GM21381 (cell line): ENCODE data around the gene NFATC1.

Source experiments
- ATAC-seq: cut with Tn5 transposase; IDR thresholded peaks from one replicate; pipeline ENCODE4 v1.9.1; 2021; ENCODE audit warnings: mild to moderate bottlenecking, moderate library complexity; ENCODE audit not compliant: unreplicated experiment

Gene NFATC1

GRCh38 chr18:79515944-79516351 lies 120.2 kb downstream of the NFATC1 start:
- no peak for ATAC-seq

- ATAC-seq, result no peak
Observed at GRCh38 chr18:79516441-79516931, 120.8 kb downstream of the NFATC1 start.

GRCh38 chr18:79517341-79517740 lies 121.6 kb downstream of the NFATC1 start:
- no peak for ATAC-seq

- no peak for ATAC-seq
Observed at GRCh38 chr18:79518028-79518682, 122.4 kb downstream of the NFATC1 start.

GRCh38 chr18:79518683-79519128 lies 123.0 kb downstream of the NFATC1 start:
- no peak for ATAC-seq

- ATAC-seq, result no peak
Observed at GRCh38 chr18:79519751-79520477, 124.2 kb downstream of the NFATC1 start.

GRCh38 chr18:79520478-79521390 lies 125.0 kb downstream of the NFATC1 start:
- ATAC-seq, result no peak

- ATAC-seq, result no peak
Observed at GRCh38 chr18:79521416-79522205, 125.9 kb downstream of the NFATC1 start.

- peak; percentile 4 for ATAC-seq
Observed at GRCh38 chr18:79522451-79523205, 126.9 kb downstream of the NFATC1 start.

- peak; percentile 33 for ATAC-seq
Observed at GRCh38 chr18:79523206-79523735, 127.5 kb downstream of the NFATC1 start.

GRCh38 chr18:79523736-79524180 lies 128.0 kb downstream of the NFATC1 start:
- peak; percentile 59 for ATAC-seq

- peak; percentile 28 for ATAC-seq
Observed at GRCh38 chr18:79524181-79525078, 128.7 kb downstream of the NFATC1 start.

GRCh38 chr18:79525556-79526467 lies 130.1 kb downstream of the NFATC1 start:
- no peak for ATAC-seq

- no peak for ATAC-seq
Observed at GRCh38 chr18:79526468-79527460, 131.0 kb downstream of the NFATC1 start.

- ATAC-seq, result no peak
Observed at GRCh38 chr18:79527656-79528315, 132.1 kb downstream of the NFATC1 start.

GRCh38 chr18:79528316-79528695 lies 132.6 kb downstream of the NFATC1 start:
- ATAC-seq, result no peak
